ENCODE data around the gene PLLP.
A peak's percentile ranks its signal among the peaks of the same experiment; 100 is the strongest.
"Not testable (repeated sequence)": the region's sequence is repeated elsewhere in the genome, so short reads cannot be mapped to it uniquely, and the experiment has no call there.

The PLLP gene

GRCh38 chr16:57273826-57274225 lies 10.6 kb downstream of the PLLP start:
- Mint-ChIP-seq H3K27ac (no peak overlapping the region), H3K27me3 (peaks cover 2% of the 10 kb centered on the region), H3K36me3 (ENCODE audit: low read depth) (no peaks in the 10 kb centered on the region), H3K4me3 (no peak overlapping the region), H3K4me1 (ENCODE audit: low read depth) (peaks cover 41% of the 10 kb centered on the region), H3K9me3 (no peaks in the 10 kb centered on the region)
- intact Hi-C loops (cut with micrococcal nuclease), result no loop called here

DNA sequence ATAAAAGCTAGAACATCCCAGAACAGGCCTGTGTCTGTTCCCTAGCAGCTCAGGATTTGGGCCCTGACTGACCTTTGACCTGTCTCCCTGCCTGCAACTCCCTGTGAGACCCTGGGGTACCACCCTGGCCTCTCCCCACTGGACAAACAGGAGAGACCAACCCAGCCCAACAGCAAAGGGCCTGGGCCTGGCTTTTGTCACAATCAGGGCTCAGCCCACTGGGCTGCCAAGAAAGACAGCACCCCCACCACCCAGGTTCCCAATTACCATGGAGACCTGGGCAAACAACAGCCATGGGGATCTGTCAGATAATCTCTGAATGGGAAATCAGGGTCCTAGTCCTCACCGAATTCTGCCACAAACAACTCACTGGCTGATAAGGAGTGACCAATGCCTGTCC lies 11.1 kb downstream of the PLLP start:
- Mint-ChIP-seq H3K4me3 (no peak overlapping the region), H3K9me3 (no peaks in the 10 kb centered on the region), H3K27me3 (no peaks in the 10 kb centered on the region), H3K4me1 (ENCODE audit: low read depth) (peaks cover 36% of the 10 kb centered on the region), H3K27ac (no peak overlapping the region), H3K36me3 (ENCODE audit: low read depth) (no peaks in the 10 kb centered on the region)
- intact Hi-C loops (cut with micrococcal nuclease), result no loop called here

- Mint-ChIP-seq H3K4me1 (ENCODE audit: low read depth) (peaks cover 22% of the 10 kb centered on the region), H3K36me3 (ENCODE audit: low read depth) (no peaks in the 10 kb centered on the region), H3K27ac (peak overlapping the region; percentile 49), H3K27me3 (no peaks in the 10 kb centered on the region), H3K4me3 (no peak overlapping the region), H3K9me3 (no peaks in the 10 kb centered on the region)
- intact Hi-C loops (cut with micrococcal nuclease), result no loop called here
Observed at GRCh38 chr16:57271867-57272495, 12.5 kb downstream of the PLLP start.

DNA sequence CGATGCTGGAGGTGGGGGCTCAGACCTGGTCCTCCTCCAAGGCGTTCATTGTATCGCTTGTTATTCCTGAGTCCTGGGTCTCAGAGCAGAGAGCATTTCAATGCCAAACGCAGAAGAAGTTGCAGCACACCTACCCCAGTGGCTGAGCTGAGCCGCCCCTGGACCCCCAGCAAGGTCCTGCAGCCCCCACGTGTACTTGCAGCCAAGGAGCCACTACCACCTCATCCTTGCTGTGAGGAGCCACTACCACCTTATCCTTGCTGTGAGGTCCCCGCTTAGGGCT lies 13.5 kb downstream of the PLLP start:
- H3K27me3 Mint-ChIP-seq, result peaks cover 2% of the 10 kb centered on the region
- no peaks in the 10 kb centered on the region for H3K9me3 Mint-ChIP-seq
- H3K4me3 Mint-ChIP-seq, result no peak overlapping the region
- intact Hi-C loops (cut with micrococcal nuclease), result no loop called here
- no peak overlapping the region for H3K27ac Mint-ChIP-seq
- no peaks in the 10 kb centered on the region for H3K36me3 Mint-ChIP-seq (ENCODE audit: low read depth)
- H3K4me1 Mint-ChIP-seq (ENCODE audit: low read depth), result peaks cover 13% of the 10 kb centered on the region

DNA sequence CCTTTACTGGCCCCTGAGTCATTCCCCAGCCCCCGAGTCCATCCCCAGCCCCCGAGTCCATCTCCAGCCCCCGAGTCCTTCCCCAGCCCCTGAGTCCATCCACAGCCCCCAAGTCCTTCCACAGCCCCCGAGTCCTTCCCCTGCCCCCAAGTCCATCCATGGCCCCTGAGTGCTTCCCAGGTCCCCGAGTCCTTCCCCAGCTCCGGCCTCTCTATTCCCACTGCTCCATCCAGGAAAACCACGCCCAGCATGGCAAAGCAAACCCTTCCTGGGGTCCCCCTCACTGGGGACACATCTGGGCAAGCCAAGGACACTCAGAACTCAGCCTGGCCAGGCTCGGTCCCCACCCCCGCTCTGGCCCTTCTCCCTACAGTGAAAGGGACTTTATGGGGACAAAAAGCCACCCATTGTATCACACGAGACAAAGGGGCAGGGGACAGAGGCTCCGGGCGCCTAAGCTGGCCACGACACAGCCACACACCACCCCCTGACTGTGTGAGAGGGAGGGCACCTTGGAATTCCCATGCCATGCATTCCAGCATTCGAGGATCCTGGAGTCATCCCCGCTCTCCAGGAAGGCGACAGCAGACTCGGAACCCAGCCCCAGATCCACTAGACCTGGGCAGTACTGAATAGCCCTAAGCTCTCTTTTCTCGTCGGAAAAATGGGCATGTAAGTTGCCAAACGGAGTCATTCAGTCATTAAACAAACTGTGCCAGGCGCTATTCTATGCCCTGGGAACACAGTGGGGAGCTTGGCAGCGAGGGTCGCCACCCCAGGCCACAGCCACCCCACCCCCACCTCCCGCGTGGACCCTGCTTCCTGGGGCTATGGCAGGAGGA lies 14.0 kb downstream of the PLLP start:
- intact Hi-C loops (cut with micrococcal nuclease), result no loop called here
- Mint-ChIP-seq H3K4me1 (ENCODE audit: low read depth) (peaks cover 7% of the 10 kb centered on the region), H3K27me3 (peaks cover 2% of the 10 kb centered on the region), H3K4me3 (no peak overlapping the region), H3K36me3 (ENCODE audit: low read depth) (no peaks in the 10 kb centered on the region), H3K27ac (no peak overlapping the region), H3K9me3 (no peaks in the 10 kb centered on the region)

DNA sequence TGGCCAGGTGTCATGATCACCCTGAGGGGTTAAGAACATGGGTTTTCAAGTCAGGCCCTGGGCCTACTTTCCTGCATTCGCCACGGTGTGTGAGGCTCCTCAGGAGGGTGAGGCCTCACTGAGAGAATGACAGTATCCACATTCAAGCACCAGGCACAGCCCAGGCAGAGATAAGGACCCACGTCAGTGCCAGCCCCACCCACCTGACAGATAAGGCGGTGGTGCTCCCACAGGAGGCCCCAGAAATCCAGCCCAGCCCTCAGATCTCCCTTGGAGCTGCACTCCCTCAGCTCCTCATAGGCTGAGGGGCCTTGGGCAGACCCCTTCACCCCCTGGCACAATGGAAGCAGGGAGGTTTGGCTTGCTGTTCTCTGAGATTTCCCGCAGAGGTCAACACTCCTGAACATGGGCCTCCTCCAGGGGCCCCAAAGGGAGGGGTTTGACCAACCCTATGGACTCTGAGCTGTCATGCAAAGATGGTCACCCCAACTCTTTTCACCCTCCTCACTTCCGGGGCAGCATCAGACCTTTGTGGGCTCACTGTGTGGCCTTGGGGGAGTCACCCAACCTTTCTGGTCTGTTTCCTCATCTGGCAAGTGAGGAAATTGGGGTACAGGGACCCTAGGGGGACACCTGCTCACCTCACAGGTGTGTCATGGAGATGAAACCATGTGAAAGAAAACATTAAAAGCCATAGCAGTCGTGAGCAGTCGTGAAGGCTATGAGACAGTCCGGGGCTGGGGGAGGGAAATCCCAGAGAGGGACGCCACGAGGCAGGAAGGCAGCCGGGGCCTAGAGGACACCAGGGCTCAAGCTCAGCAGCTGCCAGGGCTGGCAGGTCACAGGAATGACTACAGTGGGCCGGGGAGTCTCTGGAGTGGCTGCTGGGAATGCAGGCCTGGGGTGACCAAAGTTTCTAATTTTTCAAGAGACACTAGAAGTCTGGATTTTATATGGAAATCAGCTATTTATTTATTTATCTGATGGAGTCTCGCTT lies 15.4 kb downstream of the PLLP start:
- no peak overlapping the region for H3K4me3 Mint-ChIP-seq
- no peak overlapping the region for H3K27ac Mint-ChIP-seq
- intact Hi-C loops (cut with micrococcal nuclease), result no loop called here
- no peaks in the 10 kb centered on the region for H3K9me3 Mint-ChIP-seq
- no peaks in the 10 kb centered on the region for H3K36me3 Mint-ChIP-seq (ENCODE audit: low read depth)
- peaks cover 2% of the 10 kb centered on the region for H3K27me3 Mint-ChIP-seq
- peaks cover 4% of the 10 kb centered on the region for H3K4me1 Mint-ChIP-seq (ENCODE audit: low read depth)

- intact Hi-C loops (cut with micrococcal nuclease), result not testable (repeated sequence)
Observed at GRCh38 chr16:57267343-57267742, 17.1 kb downstream of the PLLP start.

GRCh38 chr16:57266531-57267260 lies 17.8 kb downstream of the PLLP start:
- Mint-ChIP-seq H3K4me1 (ENCODE audit: low read depth) (peaks cover 3% of the 10 kb centered on the region), H3K9me3 (no peaks in the 10 kb centered on the region), H3K27me3 (peaks cover 2% of the 10 kb centered on the region), H3K27ac (peak overlapping the region; percentile 17), H3K36me3 (ENCODE audit: low read depth) (no peaks in the 10 kb centered on the region), H3K4me3 (no peak overlapping the region)
- intact Hi-C loops (cut with micrococcal nuclease), result no loop called here

More at GRCh38 chr16:57267343-57267742, 17.1 kb downstream of the PLLP start:
- not testable (repeated sequence) for H3K9me3 Mint-ChIP-seq; H3K36me3 Mint-ChIP-seq (ENCODE audit: low read depth); H3K4me1 Mint-ChIP-seq (ENCODE audit: low read depth); H3K27ac Mint-ChIP-seq; H3K4me3 Mint-ChIP-seq; H3K27me3 Mint-ChIP-seq

- Mint-ChIP-seq H3K27ac (no peak overlapping the region), H3K27me3 (peaks cover 2% of the 10 kb centered on the region), H3K36me3 (ENCODE audit: low read depth) (no peaks in the 10 kb centered on the region), H3K4me1 (ENCODE audit: low read depth) (no peaks in the 10 kb centered on the region), H3K4me3 (no peak overlapping the region), H3K9me3 (no peaks in the 10 kb centered on the region)
- intact Hi-C loops (cut with micrococcal nuclease), result no loop called here
Observed at GRCh38 chr16:57265850-57266530, 18.5 kb downstream of the PLLP start.

- intact Hi-C loops (cut with micrococcal nuclease), result no loop called here
- H3K9me3 Mint-ChIP-seq, result no peaks in the 10 kb centered on the region
- no peaks in the 10 kb centered on the region for H3K36me3 Mint-ChIP-seq (ENCODE audit: low read depth)
- peak overlapping the region; percentile 25 for H3K27ac Mint-ChIP-seq
- H3K27me3 Mint-ChIP-seq, result peaks cover 2% of the 10 kb centered on the region
- H3K4me1 Mint-ChIP-seq (ENCODE audit: low read depth), result peaks cover 6% of the 10 kb centered on the region
- H3K4me3 Mint-ChIP-seq, result no peak overlapping the region
Observed at GRCh38 chr16:57264950-57265371, 19.5 kb downstream of the PLLP start.

- no peak overlapping the region for H3K27ac Mint-ChIP-seq
- intact Hi-C loops (cut with micrococcal nuclease), result no loop called here
- H3K4me3 Mint-ChIP-seq, result no peak overlapping the region
Observed at GRCh38 chr16:57264381-57264780, 20.1 kb downstream of the PLLP start.

GRCh38 chr16:57263541-57264351 lies 20.7 kb downstream of the PLLP start:
- Mint-ChIP-seq H3K27me3 (peaks cover 2% of the 10 kb centered on the region), H3K4me1 (ENCODE audit: low read depth) (peaks cover 6% of the 10 kb centered on the region), H3K9me3 (no peaks in the 10 kb centered on the region), H3K27ac (no peak overlapping the region), H3K36me3 (ENCODE audit: low read depth) (no peaks in the 10 kb centered on the region), H3K4me3 (no peak overlapping the region)
- intact Hi-C loops (cut with micrococcal nuclease), result no loop called here

More at GRCh38 chr16:57264381-57264780, 20.1 kb downstream of the PLLP start:
- no peaks in the 10 kb centered on the region for H3K9me3 Mint-ChIP-seq
- H3K36me3 Mint-ChIP-seq (ENCODE audit: low read depth), result no peaks in the 10 kb centered on the region
- H3K4me1 Mint-ChIP-seq (ENCODE audit: low read depth), result peaks cover 6% of the 10 kb centered on the region
- peaks cover 2% of the 10 kb centered on the region for H3K27me3 Mint-ChIP-seq
